K562 (cell line): Measurements from ENCODE around the gene COMMD1. TPM values are rescaled to one million over a fixed set of nuclear protein-coding genes. Genes with fewer than 3 reads are reported as not detected.
A peak's percentile ranks its signal among the peaks of the same experiment; 100 is the strongest.

Experiments
- CREB3L1 ChIP-seq: fragments of 450-650 bp; IDR thresholded peaks from 2 replicates; pipeline ENCODE4 v1.6.1; 2014; ENCODE audit warnings: low read depth, mild to moderate bottlenecking, moderate library complexity, borderline replicate concordance
- E2F3 ChIP-seq: fragments of 250-450 bp; sonication (Bioruptor Pico); IDR thresholded peaks from 2 replicates; pipeline ENCODE4 v1.4.0; 2020; ENCODE audit warnings: mild to moderate bottlenecking
- ELF1 ChIP-seq: fragments of 200-800 bp; sonication (Bioruptor generic); IDR thresholded peaks from 2 replicates; pipeline ENCODE4 v1.6.1; 2016; ENCODE audit warnings: missing genetic modification characterization, missing compliant biosample characterization
- EP300 ChIP-seq: IDR thresholded peaks from 2 replicates; pipeline ENCODE4 v1.6.1; 2012; ENCODE audit warnings: low read length, improper control_type of control experiment
- NR2C1 ChIP-seq, 2 experiments: fragments of 450-650 bp; IDR thresholded peaks; 2 replicates each; pipeline ENCODE4 v1.6.1; 2017; ENCODE audit warnings: mild to moderate bottlenecking in 2 of 2, antibody characterized with exemption in 1 of 2, inconsistent platforms in 1 of 2, missing compliant biosample characterization in 1 of 2, missing genetic modification characterization in 1 of 2
- PTTG1 ChIP-seq: fragments of 450-650 bp; IDR thresholded peaks from 2 replicates; pipeline ENCODE4 v1.6.1; 2016; ENCODE audit warnings: low read depth, mild to moderate bottlenecking, missing genetic modification characterization, missing compliant biosample characterization
- RBM39 ChIP-seq: fragments of 200-400 bp; formaldehyde crosslinking; optimal IDR thresholded peaks from 2 replicates; pipeline ENCODE3; 2018; ENCODE audit warnings: low read depth, low read length
- TSHZ1 ChIP-seq: fragments of 250-450 bp; sonication (Bioruptor Pico); IDR thresholded peaks from 2 replicates; pipeline ENCODE4 v1.4.0; 2020; ENCODE audit warnings: mild to moderate bottlenecking, moderate library complexity
- ZNF431 ChIP-seq: sonication (generic); formaldehyde crosslinking; IDR thresholded peaks from 2 replicates; pipeline ENCODE4 v1.8.0; 2022; ENCODE audit warnings: mild to moderate bottlenecking, missing genetic modification reagents
- polyA plus RNA-seq, 8 experiments: library from polyadenylated mRNA; depleted of rRNA in 4 of 8; stranded (reverse) in 5 of 8; unstranded in 3 of 8; fragments of >200 nt; fragmentation: Nextera tagmentation in 2 of 8; fragmentation: Illumina TruSeq in 1 of 8; extraction: Ambion mirVana in 2 of 8; extraction: Trizol in 1 of 8; gene quantifications; 2 replicates each; pipeline versions ENCODE4 v1.2.1 to v1.2.3, GENCODE V29; 2011 to 2014; ENCODE audit warnings: inconsistent platforms in 1 of 8, missing spikeins in 1 of 8
- total RNA-seq, 7 experiments: library from RNA; depleted of rRNA in 6 of 7; stranded (reverse); fragments of >200 nt in 6 of 7; fragmentation: Illumina TruSeq in 2 of 7; extraction: Trizol in 2 of 7; gene quantifications; 2 replicates each; pipeline versions ENCODE4 v1.2.1 to v1.2.3, GENCODE V29; 2011 to 2021; ENCODE audit warnings: low replicate concordance in 1 of 7
- TF ChIP-seq, protein P1 (sequence below): sonication (generic); formaldehyde crosslinking; IDR thresholded peaks from 2 replicates; pipeline ENCODE4 v1.8.1; 2023; ENCODE audit warnings: mild to moderate bottlenecking, missing genetic modification reagents

Gene COMMD1
- total and polyA plus RNA-seq, 9 of the 15 experiments (the other 6 are each of a cell fraction or from before 2014, with no cell fraction given): 14.4 to 77.0 (median 21.4) TPM

GRCh38 chr2:61885896-61886603 is 19.4 kb upstream of the COMMD1 start (continued):
- TF ChIP-seq, protein P1, sequence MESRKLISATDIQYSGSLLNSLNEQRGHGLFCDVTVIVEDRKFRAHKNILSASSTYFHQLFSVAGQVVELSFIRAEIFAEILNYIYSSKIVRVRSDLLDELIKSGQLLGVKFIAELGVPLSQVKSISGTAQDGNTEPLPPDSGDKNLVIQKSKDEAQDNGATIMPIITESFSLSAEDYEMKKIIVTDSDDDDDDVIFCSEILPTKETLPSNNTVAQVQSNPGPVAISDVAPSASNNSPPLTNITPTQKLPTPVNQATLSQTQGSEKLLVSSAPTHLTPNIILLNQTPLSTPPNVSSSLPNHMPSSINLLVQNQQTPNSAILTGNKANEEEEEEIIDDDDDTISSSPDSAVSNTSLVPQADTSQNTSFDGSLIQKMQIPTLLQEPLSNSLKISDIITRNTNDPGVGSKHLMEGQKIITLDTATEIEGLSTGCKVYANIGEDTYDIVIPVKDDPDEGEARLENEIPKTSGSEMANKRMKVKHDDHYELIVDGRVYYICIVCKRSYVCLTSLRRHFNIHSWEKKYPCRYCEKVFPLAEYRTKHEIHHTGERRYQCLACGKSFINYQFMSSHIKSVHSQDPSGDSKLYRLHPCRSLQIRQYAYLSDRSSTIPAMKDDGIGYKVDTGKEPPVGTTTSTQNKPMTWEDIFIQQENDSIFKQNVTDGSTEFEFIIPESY (CRISPR knock-in tag): peak; percentile 59; the same call in 1 of the 2 replicates
- TF ChIP-seq PTTG1 (0 out of 2 replicates have a peak, but pooled peaks have one; percentile 54), E2F3 (CRISPR knock-in tag) (no peak), ZNF431 (CRISPR knock-in tag) (no peak), CREB3L1 (no peak), RBM39 (no peak), EP300 (no peak), TSHZ1 (CRISPR knock-in tag) (no peak), ELF1 (tag) (no peak), NR2C1 (IDR thresholded peaks at IDR 0.05) (no peak), NR2C1 (tag; IDR thresholded peaks at IDR 0.05) (peak; percentile 33; the same call in 1 of the 2 replicates)
